Suppressor macrophage treated with lipopolysaccharide for 1 hour (primary cell): ENCODE results near the gene MPV17.
"Not testable (repeated sequence)": the region's sequence is repeated elsewhere in the genome, so short reads cannot be mapped to it uniquely, and the experiment has no call there.

ENCODE experiments used
- DNase-seq, 3 donors: peaks; one replicate each; pipeline ENCODE4 v3.0.0-alpha.2; 2020 to 2022

MPV17 gene, protein sequence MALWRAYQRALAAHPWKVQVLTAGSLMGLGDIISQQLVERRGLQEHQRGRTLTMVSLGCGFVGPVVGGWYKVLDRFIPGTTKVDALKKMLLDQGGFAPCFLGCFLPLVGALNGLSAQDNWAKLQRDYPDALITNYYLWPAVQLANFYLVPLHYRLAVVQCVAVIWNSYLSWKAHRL

DNA sequence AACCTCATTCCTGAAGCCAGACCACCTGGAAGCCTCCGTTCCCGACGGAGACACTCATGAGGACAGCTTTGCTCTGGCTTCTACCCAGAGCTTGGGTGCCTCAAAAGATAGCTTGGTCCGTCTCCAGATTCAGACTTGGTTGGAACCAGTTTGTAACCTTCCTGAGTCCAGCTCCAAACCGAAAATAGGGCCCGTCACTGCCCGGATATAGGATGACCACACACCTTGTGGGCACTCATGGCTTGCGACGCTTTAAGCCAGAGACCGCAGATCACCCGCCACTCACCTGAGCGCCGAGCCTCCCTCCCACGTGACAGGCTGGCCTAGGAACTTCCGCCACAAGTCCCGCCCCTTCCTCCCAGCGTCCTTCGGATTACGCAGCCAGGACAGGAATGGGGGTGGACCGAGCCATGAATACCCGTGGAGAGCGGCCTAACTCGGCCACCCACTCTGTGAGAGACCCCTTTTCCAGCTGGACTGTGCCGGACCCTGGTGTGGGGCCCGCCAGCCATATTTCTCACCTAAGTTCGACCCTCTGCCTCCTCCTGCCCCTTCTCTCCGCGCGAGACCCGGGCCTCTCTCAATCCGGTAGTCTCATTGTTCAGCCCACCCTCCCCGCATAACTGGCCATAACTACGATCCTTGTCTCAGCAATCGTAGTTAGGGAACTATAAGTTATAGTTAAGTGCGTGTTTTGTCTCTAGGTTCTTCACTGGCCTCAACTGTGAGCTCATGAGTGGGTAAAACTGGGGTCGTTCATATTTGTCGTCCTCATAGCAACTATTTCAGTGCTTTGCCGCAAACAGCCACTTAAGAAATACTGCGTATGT, at the start of gene MPV17:
TSS of gene MPV17 (minus strand) at position 332 of the 830 bp plus-strand sequence. CDS start 580 bp downstream, outside the sequence.
- DNase-seq, result peak; percentile 83 to 91 (median 89)

DNA sequence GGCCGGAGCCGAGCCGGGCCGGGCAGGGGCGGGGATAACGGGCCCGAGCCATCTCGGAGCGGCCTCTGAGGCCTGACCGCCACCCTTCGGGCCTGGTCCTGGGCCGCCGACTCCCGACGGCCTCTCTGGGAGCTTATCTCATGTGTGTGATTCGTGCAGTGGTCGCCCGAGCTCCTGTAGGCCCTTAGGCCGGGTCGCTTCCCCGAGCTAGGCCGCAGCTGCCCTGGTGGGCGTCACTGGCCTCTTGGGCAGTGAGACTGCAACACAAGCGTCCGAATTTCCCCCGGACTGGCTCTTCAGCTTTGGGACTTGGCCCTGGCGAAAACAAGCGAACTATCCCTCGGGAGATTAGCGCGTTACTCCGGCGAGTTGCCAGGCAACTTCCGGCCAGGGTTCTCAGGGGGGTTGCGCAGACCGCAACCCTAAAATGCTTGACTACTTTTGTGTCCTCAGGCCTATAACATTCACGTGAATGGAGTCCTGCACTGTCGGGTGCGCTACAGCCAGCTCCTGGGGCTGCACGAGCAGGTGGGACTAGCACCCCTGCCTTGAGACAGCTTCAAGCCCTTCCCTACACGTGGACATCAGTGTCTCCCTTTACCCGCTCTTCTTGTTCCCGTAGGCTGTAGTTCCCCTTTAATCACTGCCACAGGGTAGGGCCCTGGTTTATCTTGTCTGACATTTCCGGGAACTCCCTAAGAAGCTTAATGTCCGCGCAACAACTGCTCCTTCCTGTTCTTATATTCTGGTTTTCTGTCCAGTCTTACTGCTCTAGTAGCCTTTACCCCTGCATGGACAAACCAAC, 48.1 kb upstream of the MPV17 start:
- DNase-seq, result peak; percentile 89 to 93 (median 90)

DNA sequence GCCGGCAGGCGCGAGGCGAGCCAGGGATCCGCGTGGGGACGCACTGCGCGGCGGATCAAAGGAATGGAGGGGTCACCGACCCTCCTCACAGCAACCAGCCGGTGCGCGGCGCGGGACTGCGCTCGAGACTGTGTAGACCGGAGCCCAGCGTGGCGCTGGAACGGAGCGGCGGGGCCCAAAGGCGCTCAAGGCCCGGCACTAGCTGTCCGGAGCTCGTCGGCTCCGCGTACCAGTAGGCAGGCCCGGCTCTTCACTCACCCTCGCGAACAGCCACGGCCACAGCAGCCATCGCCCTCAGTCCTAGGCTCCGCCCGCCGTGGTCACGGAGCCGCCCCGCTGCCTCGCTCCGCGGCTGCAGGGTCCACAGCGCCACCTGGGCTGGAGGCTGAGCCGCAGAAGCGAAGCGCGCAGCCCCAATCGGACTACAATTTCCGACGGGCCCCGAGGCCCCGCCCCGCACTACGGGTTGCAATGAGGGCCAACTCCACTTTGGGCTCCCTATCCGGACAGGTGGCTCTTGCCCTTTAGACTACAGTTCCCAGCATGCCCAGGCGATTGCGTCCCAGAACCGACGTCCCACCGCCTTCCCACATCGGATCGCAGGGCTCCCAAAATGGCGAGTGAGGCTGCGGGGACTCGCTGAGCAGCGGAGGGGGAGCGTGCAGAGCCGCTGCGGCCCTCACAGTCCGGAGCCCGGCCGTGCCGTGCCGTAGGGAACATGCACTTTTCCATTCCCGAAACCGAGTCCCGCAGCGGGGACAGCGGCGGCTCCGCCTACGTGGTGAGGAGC, 47.3 kb upstream of the MPV17 start, which contains the start of the genes EIF2B4 and SNX17:
TSS of gene EIF2B4 (minus strand) at position 313 of the 790 bp plus-strand sequence. CDS start at position 289, 24 bp downstream.
TSS of gene SNX17 (plus strand) at position 591 of the 790 bp plus-strand sequence. CDS start at position 719, 128 bp downstream.
- DNase-seq, result peak; percentile 99

DNA sequence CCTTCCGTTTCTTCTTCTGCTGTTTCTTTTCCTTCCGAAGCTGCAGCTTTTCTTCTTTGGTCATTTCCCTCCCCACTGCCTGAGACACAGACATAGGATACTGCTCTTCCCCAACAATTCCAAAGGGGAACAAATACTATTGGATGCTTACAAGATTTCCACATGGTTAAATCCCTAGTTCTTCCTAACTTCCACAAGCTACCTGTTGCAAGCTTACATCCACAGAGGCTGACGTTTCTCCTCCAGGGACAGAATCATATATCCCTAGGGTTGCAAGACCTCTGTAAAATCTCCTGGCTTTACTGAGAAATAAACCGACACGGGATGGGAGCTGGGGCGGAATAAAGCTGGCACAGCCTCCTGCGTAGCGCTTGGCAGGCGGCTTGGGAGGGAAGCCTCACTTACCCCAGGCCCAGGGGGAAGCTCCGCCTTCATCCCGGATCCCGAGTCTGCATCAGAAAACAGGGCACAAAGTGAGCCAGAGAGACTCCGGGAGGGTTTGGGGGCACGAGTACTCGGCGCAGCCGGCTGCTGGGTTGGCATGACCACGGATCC, 46.7 kb upstream of the MPV17 start:
- no peak for DNase-seq

DNA sequence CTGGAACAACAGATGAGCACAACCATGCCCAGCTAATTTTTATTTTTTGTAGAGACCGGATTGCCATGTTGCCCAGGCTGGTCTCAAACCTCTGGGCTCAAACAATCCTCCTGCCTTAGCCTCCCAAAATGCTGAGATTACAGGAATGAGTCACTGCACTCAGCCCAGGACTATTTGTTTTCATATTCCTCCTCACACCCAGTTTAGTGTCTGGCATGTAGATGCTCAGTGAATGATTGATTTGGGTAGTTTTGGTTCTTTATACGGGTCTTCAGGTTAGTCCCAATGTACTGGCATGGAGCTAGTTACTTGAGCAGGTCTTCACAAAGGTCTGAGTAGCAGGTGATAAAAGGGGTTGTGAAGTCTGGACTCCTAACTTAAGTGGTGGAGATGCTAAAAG, 41.0 kb upstream of the MPV17 start:
- no peak for DNase-seq

DNA sequence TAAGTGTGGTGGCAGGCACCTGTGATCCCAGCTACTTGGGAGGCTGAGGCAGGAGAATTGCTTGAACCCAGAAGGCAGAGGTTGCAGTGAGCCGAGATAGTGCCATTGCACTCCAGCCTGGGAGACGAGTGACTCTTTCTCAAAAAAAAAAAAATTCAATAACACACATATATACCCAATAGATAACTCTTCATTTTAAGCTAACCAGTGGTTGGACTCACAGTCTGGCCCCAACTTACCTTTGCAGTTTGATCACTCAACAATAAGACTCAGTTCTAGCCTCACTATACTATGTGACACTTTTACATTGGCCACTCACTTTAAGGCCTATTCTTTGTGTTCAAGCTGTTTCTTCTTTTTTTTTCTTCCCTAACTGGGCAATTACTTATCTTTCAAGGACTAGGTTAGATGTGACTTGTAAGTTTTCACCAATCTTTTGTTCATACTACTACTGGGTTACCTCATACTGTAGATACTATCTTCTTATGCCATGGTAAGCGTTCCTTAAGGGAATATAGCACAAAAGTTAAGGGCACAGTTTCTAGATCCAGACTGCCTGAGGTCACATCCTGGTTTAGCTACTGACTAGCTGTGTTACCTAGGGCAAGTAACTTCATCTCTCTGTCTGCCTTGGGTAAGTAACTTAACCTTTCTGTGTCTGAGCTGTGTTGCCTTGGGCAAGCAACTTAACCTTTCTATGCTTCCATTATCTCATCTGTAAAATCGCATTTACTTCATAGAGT, 40.0 kb upstream of the MPV17 start:
- DNase-seq, result no peak

DNA sequence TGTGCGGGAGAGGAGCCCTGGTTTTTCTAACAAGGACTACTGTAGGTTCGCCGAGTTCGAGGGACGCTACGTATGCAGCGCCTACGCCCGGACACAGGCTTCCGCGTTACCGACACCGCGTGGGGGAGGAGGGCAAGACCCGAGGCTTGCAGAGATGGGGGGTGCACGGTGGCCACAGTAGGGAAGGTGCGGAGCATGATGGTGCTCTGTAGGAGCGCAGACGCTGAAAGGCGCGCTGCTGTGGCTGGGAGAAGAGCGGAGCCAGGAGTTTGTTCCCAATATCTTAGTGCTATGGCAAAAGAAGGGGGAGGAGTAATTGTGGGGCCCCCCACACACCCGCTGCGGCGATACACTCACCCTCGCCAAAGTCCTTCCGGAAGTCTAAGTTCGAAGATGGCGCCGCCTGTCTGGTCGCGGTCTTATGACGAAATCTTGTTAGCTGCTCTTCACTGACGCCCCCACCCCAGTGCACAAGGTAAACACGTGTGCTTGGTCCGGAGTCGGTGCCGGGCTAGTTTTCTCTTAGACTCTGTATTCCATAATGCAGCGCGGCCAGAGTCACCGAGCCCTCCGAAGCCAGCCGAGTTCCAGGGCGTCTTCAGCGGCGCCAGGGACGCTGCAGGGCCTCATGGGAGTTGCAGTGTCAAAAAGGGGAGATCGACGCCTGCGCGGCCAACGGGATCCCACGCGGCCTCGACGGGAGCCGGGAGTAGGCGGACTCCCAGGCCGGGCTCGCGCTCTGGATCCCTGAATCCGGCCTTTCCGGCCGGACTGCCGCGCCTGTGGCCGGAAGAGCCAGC, 33.7 kb upstream of the MPV17 start, which contains the start of gene GTF3C2:
TSS of gene GTF3C2 (minus strand) at position 383 of the 800 bp plus-strand sequence. CDS start 13,210 bp downstream, outside the sequence.
- peak; percentile 96 to 97 (median 97) for DNase-seq

DNA sequence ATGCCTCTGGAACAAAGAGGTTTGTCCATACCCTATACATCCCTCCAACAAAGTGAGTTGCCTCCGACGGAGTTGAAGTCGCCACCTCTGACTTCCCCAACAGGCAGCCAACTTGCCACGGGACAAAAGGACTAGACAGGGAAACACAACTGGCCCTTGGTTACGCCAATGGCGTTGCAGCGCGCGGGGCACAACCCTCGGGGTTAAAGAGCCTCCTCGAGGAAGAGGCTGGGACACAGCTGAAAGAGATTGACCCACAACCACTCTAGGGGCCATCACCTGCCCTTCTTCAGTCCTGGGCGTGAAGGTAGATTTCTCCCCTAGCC, 33.1 kb upstream of the MPV17 start:
- DNase-seq, result peak; percentile 79 to 87 (median 83)

DNA sequence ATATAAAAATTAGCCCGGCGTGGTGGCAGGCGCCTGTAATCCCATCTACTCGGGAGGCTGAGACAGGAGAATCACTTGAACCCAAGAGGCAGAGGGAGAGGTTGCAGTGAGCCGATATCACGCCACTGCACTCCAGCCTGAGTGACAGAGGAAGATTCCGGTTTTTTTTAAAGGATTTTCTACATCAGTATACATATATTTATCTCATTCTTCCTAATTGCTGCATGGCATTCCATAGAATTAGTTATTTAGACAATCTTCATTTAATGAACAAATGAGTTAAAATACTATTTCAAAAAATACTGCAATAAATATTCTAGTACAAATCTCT, 31.7 kb upstream of the MPV17 start:
- DNase-seq, result no peak

DNA sequence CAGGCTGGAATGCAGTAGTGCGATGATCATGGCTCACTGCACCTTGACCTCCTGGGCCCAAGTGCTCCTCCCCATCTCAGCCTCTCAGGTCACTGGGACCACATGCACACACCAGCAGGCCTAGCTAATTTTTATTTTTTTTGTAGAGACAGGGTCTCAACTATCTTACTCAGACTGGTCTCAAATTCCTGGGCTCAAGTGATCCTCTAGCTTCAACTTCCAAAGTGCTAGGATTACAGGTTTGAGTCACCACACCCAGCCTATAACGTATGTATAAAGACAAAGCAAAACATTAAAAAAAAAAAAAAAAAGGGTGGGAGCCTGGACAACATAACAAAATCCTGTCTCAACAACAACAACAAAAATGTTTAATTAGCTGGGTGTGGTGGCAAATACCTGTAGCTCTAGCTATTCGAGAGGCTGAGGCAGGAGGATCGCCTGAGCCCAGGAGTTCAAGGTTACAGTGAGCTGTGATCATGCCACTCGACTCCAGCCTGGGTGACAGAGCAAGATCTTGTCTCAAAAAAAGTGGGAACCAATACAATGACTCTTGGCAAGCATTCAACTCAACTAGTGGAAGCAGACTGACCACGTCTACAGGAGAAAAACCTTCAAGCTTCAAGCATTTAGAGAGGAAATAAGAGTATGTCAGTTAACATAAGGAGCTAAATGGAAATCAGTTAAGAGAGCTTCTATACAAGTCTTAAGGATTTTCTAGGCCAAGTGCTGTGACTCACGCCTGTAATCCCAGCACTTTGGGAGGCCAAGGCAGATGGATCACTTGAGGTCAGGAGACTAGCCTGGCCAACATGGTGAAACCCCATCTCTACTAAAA, 31.1 kb upstream of the MPV17 start:
- no peak for DNase-seq

DNA sequence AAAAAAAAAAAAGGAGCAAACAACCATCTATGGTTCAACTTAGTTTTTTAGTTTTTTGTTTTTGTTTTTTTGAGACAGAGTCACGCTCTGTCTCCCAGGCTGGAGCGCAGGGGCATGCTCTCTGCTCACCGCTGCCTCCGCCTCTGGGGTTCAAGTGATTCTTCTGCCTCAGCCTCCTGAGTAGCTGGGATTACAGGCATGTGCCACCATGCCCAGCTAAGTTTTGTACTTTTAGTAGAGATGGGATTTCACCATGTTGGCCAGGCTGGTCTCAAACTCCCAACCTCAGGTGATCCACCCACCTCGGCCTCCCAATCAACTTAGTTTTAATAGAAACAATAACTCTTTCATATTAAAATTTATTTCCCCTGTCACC, 30.5 kb upstream of the MPV17 start:
- not testable (repeated sequence) for DNase-seq

DNA sequence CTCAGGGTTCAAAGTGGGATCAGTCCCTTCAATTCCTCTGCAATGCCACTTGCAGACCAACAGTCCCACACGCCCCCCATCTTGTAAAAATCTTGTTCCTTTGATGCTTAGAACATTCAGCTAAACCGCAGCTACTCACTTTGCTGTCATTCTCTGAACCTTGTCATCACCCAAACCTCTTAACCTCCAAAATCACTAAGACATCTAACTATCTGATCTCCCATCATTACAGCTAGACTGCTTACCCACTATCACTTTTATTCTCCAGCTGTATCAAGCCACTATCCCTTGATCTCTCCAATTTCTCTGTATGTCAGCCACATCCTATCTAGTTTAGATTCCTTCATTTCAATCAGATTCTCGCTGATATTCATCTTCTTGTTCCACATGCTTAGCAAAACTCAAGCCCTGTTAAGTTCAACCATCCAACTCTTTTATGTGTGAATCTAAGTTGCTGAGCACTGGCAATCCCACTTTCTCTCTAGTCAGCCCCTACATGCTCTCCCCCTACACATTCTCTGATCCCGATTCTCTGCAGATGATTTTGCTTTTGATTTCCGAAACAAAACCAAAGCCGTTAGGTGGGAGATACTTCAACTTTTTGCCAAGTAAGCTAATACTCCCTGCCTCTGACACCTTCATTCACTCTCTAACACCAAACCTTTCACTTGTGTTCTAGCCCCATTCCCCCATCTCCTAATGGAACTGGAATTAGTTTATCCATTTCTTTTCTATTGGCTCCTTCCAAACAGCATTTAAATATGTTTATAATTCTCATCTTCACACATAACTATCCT, 29.1 kb upstream of the MPV17 start:
- no peak for DNase-seq

DNA sequence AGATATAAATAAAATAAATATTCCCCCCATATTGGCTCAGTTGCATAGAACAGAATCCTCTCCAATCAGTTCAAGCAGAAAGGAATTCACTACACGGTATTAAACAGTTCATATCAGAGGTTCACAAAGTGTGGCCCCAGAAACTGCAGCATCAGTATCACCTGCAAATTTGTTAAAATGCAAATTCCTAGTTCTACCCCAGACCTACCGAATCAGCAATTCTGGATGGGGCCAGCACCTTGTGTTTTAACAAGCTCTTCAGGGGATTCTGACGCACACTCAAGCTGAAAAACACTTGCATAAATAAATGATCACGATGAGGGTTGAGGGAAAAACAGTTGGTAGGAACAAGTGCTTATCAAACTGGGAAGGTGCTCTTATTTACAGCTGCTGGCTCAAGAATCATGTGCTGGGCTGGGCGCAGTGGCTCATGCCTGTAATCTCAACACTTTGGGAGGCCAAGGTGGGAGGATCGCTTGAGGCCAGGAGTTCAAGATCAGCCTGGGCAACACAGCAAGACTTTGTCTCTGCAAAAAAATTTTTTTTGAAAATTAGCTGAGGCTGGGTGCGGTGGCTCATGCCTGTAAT, 27.3 kb upstream of the MPV17 start:
- DNase-seq, result no peak

DNA sequence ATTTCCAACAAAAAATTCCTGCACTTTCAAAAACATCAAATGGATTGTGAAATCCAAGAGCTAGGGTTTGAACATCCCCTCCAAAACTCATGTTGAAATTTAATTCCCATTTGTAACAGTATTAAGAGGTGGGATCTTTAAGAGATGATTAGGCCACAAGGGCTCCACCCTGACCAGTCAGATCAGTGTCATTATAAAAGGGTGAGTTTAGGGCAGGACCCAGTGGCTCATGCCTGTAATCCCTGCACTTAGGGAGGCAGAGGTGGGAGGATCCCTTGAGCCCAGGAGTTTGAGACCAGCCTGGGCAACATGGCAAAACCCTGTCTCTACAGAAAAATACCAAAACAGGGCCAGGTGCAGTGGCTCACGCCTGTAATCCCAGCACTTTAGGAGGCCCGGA, 24.7 kb upstream of the MPV17 start:
- no peak for DNase-seq

DNA sequence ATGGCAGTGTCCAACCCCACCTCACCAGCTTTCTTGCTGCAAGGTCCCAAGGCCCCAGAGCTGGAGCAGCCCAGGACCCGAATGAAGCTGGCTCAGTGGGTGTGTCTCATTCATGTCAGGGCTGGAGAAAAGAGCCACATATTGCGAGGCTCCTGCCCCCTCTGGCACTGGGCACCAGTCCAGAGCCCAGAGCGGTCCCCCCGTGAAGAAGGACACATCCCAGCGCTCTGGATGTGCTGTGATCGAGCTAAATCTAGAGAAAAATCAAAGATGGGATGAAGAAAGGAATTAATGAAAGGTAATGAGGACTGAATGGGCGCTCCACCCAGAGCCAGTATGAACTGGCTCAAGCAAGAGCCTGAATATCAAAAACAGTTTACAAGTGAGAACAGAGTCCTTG, 13.3 kb upstream of the MPV17 start:
- no peak for DNase-seq

DNA sequence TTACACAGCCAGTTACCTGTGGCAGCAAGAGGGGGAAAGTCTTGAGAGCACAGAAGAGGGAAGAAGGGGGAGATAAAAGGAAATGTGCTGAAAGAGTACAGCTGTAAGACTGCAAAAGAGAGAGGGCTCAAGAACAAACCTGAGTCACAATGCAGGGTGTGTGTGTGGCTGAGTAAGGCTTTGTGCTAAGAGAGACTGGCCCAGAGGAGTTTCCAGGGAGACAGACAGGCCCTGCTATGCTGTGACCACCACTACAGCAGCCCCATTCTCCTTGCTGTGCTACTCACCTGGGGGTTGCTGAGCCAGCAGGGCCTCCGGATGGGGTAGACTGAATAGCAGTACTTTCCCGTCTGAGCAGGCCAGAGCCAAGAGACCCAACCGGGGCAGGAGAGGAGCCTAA, 12.4 kb upstream of the MPV17 start:
- no peak for DNase-seq

DNA sequence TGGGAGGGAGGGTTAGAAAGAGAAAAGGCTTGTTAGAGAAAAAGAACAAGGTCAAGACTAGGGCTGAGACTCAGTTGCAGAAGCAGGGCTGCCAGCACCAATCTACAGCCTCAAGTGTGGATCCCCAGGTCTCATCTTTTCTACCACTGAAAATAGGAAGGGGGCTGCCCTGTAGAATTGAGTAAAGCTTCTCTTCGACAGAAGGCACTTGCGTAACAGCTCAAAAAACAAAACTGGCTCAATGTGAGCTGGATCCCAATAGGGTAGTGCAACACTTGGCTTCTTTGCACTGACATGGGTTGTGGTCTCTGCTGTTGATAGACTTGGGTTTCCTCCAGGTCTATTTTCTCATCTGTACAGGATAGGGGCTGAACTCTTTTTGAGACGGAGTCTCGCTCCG, 1.8 kb upstream of the MPV17 start:
- DNase-seq, result no peak

DNA sequence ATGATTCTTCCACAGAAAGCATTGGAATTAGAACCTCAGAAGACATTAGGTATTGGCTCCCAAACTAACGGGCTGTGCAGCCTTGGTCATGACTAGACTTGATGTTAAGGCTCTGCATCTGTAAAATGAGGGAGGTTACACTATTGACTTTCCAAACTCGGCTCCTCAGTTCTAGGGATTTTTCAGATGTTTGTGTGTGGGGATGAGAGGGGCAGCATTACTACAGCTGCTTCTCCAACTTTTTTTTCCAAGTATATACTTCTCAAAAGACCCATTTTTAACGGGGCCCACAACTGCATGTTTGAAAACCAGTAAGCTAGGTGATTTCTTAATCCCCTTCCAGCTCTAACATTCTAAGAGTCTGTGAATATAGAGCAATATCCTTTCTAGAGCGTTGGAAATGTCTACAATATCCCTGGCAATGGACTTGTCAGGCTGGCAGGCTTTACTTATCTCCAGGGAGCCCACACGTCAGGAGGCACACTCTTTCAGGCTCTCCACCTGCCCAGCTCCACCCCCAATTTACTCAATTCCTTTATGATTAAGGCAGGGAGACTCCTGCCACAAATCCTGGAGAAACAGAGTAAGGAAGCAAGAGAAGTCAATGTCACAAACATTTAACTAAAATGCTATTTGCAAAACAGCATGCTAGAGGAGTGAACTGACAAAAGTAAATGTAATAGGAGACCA, 844 bp upstream of the MPV17 start:
- no peak for DNase-seq
